ENCODE results near the gene RBMS3. TPM values are rescaled to one million over a fixed set of nuclear protein-coding genes. Genes with fewer than 3 reads are reported as not detected.

RBMS3 gene
- total RNA-seq, 1 experiment from 2014 or later, result 8.7 TPM

DNA sequence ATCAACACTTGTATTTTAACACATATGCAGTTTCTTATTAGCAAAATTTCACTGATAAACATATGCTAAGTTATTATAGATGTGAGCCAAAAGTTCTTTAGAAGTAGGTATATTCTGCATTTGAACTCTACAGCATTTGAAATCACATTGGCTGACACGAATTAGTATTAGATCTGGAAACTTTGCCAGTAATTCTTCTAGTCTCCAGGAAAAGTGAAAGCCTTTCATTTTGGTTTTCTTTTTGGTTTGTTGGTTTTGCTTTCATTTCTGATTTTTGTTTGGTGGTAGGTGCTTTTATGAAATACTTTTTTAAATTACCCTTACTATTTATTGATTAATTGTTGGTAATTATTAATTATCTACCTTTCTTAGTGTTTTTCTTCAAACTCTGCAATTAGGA is 72.9 kb downstream of the RBMS3 start:
- no peak for TF ChIP-seq ZNF671 (CRISPR knock-in tag; IDR thresholded peaks at IDR 0.05)
- TF ChIP-seq, protein P1, sequence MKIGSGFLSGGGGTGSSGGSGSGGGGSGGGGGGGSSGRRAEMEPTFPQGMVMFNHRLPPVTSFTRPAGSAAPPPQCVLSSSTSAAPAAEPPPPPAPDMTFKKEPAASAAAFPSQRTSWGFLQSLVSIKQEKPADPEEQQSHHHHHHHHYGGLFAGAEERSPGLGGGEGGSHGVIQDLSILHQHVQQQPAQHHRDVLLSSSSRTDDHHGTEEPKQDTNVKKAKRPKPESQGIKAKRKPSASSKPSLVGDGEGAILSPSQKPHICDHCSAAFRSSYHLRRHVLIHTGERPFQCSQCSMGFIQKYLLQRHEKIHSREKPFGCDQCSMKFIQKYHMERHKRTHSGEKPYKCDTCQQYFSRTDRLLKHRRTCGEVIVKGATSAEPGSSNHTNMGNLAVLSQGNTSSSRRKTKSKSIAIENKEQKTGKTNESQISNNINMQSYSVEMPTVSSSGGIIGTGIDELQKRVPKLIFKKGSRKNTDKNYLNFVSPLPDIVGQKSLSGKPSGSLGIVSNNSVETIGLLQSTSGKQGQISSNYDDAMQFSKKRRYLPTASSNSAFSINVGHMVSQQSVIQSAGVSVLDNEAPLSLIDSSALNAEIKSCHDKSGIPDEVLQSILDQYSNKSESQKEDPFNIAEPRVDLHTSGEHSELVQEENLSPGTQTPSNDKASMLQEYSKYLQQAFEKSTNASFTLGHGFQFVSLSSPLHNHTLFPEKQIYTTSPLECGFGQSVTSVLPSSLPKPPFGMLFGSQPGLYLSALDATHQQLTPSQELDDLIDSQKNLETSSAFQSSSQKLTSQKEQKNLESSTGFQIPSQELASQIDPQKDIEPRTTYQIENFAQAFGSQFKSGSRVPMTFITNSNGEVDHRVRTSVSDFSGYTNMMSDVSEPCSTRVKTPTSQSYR (CRISPR knock-in tag; IDR thresholded peaks at IDR 0.05), result no peak
- no peak for TF ChIP-seq CREB1 (CRISPR knock-in tag; IDR thresholded peaks at IDR 0.05)
- no peak for TF ChIP-seq IRF2 (CRISPR knock-in tag; IDR thresholded peaks at IDR 0.05; ENCODE audit: borderline replicate concordance, low read depth)
- no peak for TF ChIP-seq RORB (CRISPR knock-in tag; IDR thresholded peaks at IDR 0.05)
- TF ChIP-seq GTF2I (CRISPR knock-in tag; conservative IDR thresholded peaks at IDR 0.05), result no peak
- TF ChIP-seq, protein P2, sequence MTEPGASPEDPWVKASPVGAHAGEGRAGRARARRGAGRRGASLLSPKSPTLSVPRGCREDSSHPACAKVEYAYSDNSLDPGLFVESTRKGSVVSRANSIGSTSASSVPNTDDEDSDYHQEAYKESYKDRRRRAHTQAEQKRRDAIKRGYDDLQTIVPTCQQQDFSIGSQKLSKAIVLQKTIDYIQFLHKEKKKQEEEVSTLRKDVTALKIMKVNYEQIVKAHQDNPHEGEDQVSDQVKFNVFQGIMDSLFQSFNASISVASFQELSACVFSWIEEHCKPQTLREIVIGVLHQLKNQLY (CRISPR knock-in tag; IDR thresholded peaks at IDR 0.05), result no peak
- TF ChIP-seq MYBL2 (CRISPR knock-in tag; IDR thresholded peaks at IDR 0.05), result no peak
- TF ChIP-seq, protein P3, sequence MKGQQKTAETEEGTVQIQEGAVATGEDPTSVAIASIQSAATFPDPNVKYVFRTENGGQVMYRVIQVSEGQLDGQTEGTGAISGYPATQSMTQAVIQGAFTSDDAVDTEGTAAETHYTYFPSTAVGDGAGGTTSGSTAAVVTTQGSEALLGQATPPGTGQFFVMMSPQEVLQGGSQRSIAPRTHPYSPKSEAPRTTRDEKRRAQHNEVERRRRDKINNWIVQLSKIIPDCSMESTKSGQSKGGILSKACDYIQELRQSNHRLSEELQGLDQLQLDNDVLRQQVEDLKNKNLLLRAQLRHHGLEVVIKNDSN (CRISPR knock-in tag; IDR thresholded peaks at IDR 0.05), result no peak
- TF ChIP-seq, protein P4, sequence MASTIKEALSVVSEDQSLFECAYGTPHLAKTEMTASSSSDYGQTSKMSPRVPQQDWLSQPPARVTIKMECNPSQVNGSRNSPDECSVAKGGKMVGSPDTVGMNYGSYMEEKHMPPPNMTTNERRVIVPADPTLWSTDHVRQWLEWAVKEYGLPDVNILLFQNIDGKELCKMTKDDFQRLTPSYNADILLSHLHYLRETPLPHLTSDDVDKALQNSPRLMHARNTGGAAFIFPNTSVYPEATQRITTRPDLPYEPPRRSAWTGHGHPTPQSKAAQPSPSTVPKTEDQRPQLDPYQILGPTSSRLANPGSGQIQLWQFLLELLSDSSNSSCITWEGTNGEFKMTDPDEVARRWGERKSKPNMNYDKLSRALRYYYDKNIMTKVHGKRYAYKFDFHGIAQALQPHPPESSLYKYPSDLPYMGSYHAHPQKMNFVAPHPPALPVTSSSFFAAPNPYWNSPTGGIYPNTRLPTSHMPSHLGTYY (CRISPR knock-in tag; IDR thresholded peaks at IDR 0.05), result no peak
- TF ChIP-seq, protein P5, sequence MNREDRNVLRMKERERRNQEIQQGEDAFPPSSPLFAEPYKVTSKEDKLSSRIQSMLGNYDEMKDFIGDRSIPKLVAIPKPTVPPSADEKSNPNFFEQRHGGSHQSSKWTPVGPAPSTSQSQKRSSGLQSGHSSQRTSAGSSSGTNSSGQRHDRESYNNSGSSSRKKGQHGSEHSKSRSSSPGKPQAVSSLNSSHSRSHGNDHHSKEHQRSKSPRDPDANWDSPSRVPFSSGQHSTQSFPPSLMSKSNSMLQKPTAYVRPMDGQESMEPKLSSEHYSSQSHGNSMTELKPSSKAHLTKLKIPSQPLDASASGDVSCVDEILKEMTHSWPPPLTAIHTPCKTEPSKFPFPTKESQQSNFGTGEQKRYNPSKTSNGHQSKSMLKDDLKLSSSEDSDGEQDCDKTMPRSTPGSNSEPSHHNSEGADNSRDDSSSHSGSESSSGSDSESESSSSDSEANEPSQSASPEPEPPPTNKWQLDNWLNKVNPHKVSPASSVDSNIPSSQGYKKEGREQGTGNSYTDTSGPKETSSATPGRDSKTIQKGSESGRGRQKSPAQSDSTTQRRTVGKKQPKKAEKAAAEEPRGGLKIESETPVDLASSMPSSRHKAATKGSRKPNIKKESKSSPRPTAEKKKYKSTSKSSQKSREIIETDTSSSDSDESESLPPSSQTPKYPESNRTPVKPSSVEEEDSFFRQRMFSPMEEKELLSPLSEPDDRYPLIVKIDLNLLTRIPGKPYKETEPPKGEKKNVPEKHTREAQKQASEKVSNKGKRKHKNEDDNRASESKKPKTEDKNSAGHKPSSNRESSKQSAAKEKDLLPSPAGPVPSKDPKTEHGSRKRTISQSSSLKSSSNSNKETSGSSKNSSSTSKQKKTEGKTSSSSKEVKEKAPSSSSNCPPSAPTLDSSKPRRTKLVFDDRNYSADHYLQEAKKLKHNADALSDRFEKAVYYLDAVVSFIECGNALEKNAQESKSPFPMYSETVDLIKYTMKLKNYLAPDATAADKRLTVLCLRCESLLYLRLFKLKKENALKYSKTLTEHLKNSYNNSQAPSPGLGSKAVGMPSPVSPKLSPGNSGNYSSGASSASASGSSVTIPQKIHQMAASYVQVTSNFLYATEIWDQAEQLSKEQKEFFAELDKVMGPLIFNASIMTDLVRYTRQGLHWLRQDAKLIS (CRISPR knock-in tag; IDR thresholded peaks at IDR 0.05; ENCODE audit: borderline replicate concordance), result no peak
- DNase-seq (ENCODE audit: low spot score) (no peak), ATAC-seq (no peak)
- ChIA-PET CTCF (no interaction called here), POLR2A (no interaction called here)
- Mint-ChIP-seq H3K4me1 (peaks cover 20% of the 10 kb centered on the region), H3K27me3 (ENCODE audit: low read depth) (no peaks in the 10 kb centered on the region), H3K9me3 (peaks cover 13% of the 10 kb centered on the region), H3K27ac (no peak overlapping the region), H3K4me3 (no peak overlapping the region), H3K36me3 (peaks cover 6% of the 10 kb centered on the region)

DNA sequence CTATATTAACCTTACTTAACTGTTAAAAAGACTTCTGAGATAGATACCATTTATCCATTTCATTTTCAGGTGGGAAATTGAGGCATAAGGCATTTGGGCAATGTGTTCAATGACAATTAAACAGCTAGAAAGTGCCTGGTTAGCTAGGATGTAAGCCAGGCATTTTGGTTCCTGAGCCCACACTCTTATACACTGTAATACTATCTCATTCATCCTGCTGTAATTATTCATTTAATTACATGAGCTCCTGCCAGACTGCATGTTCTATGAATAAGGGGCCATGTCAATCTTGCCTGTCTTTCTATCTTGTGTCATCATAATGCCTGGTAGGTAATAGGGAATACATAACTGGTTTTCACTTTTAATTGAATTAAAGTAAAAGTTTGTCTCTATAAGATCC is 74.0 kb downstream of the RBMS3 start:
- POLR2A ChIA-PET, result no interaction called here
- no peak overlapping the region for H3K4me3 Mint-ChIP-seq
- CTCF ChIA-PET, result no interaction called here
- peaks cover 6% of the 10 kb centered on the region for H3K36me3 Mint-ChIP-seq
- H3K27ac Mint-ChIP-seq, result no peak overlapping the region
- peaks cover 14% of the 10 kb centered on the region for H3K9me3 Mint-ChIP-seq
- H3K27me3 Mint-ChIP-seq (ENCODE audit: low read depth), result no peaks in the 10 kb centered on the region
- DNase-seq (ENCODE audit: low spot score), result no peak
- peaks cover 10% of the 10 kb centered on the region for H3K4me1 Mint-ChIP-seq
- ATAC-seq, result no peak
- TF ChIP-seq, protein P6, sequence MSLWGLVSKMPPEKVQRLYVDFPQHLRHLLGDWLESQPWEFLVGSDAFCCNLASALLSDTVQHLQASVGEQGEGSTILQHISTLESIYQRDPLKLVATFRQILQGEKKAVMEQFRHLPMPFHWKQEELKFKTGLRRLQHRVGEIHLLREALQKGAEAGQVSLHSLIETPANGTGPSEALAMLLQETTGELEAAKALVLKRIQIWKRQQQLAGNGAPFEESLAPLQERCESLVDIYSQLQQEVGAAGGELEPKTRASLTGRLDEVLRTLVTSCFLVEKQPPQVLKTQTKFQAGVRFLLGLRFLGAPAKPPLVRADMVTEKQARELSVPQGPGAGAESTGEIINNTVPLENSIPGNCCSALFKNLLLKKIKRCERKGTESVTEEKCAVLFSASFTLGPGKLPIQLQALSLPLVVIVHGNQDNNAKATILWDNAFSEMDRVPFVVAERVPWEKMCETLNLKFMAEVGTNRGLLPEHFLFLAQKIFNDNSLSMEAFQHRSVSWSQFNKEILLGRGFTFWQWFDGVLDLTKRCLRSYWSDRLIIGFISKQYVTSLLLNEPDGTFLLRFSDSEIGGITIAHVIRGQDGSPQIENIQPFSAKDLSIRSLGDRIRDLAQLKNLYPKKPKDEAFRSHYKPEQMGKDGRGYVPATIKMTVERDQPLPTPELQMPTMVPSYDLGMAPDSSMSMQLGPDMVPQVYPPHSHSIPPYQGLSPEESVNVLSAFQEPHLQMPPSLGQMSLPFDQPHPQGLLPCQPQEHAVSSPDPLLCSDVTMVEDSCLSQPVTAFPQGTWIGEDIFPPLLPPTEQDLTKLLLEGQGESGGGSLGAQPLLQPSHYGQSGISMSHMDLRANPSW (CRISPR knock-in tag; conservative IDR thresholded peaks at IDR 0.05; ENCODE audit: low read depth), result no peak
- TF ChIP-seq KAT7 (CRISPR knock-in tag; IDR thresholded peaks at IDR 0.05; ENCODE audit: borderline replicate concordance) (no peak), SMAD4 (CRISPR knock-in tag; IDR thresholded peaks at IDR 0.05) (no peak), TCF7 (CRISPR knock-in tag; IDR thresholded peaks at IDR 0.05; ENCODE audit: low read depth) (no peak), TEAD4 (CRISPR knock-in tag; IDR thresholded peaks at IDR 0.05) (no peak)
- TF ChIP-seq, protein P7, sequence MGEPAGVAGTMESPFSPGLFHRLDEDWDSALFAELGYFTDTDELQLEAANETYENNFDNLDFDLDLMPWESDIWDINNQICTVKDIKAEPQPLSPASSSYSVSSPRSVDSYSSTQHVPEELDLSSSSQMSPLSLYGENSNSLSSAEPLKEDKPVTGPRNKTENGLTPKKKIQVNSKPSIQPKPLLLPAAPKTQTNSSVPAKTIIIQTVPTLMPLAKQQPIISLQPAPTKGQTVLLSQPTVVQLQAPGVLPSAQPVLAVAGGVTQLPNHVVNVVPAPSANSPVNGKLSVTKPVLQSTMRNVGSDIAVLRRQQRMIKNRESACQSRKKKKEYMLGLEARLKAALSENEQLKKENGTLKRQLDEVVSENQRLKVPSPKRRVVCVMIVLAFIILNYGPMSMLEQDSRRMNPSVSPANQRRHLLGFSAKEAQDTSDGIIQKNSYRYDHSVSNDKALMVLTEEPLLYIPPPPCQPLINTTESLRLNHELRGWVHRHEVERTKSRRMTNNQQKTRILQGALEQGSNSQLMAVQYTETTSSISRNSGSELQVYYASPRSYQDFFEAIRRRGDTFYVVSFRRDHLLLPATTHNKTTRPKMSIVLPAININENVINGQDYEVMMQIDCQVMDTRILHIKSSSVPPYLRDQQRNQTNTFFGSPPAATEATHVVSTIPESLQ (CRISPR knock-in tag; IDR thresholded peaks at IDR 0.05), result no peak
- TF ChIP-seq, protein P8, sequence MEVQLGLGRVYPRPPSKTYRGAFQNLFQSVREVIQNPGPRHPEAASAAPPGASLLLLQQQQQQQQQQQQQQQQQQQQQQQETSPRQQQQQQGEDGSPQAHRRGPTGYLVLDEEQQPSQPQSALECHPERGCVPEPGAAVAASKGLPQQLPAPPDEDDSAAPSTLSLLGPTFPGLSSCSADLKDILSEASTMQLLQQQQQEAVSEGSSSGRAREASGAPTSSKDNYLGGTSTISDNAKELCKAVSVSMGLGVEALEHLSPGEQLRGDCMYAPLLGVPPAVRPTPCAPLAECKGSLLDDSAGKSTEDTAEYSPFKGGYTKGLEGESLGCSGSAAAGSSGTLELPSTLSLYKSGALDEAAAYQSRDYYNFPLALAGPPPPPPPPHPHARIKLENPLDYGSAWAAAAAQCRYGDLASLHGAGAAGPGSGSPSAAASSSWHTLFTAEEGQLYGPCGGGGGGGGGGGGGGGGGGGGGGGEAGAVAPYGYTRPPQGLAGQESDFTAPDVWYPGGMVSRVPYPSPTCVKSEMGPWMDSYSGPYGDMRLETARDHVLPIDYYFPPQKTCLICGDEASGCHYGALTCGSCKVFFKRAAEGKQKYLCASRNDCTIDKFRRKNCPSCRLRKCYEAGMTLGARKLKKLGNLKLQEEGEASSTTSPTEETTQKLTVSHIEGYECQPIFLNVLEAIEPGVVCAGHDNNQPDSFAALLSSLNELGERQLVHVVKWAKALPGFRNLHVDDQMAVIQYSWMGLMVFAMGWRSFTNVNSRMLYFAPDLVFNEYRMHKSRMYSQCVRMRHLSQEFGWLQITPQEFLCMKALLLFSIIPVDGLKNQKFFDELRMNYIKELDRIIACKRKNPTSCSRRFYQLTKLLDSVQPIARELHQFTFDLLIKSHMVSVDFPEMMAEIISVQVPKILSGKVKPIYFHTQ (CRISPR knock-in tag; IDR thresholded peaks at IDR 0.05), result no peak

Data from WTC11 (cell line).